Hindlimb muscle (tissue), 1 donor: ENCODE measurements around the gene GMCL1. TPM values are rescaled to one million over a fixed set of nuclear protein-coding genes. Genes with fewer than 3 reads are reported as not detected.
"Not testable (repeated sequence)": the region's sequence is repeated elsewhere in the genome, so short reads cannot be mapped to it uniquely, and the experiment has no call there.

ENCODE experiments used
- DNase-seq: peaks from one replicate; pipeline ENCODE4 v3.0.0-alpha.2; 2013
- polyA plus RNA-seq: library from polyadenylated mRNA; unstranded; fragments of 120-200 nt; gene quantifications from one replicate; pipeline ENCODE4 v1.2.1, GENCODE V29; 2013; ENCODE audit not compliant: insufficient read length

GMCL1 gene
- polyA plus RNA-seq, 1 donor, result 10.6 TPM

- DNase-seq, result no peak
Measured at GRCh38 chr2:69810550-69810949, 18.9 kb upstream of the GMCL1 start.

GRCh38 chr2:69811018-69811417, 18.4 kb upstream of the GMCL1 start:
- DNase-seq, result no peak

GRCh38 chr2:69811591-69811990, 17.9 kb upstream of the GMCL1 start:
- no peak for DNase-seq

GRCh38 chr2:69815717-69816116, 13.7 kb upstream of the GMCL1 start:
- no peak for DNase-seq

GRCh38 chr2:69816923-69817542, 12.4 kb upstream of the GMCL1 start:
- peak; percentile 83 for DNase-seq

GRCh38 chr2:69817729-69818501, 11.5 kb upstream of the GMCL1 start:
- no peak for DNase-seq

- no peak for DNase-seq
Measured at GRCh38 chr2:69827796-69828540, 1.5 kb upstream of the GMCL1 start.

- DNase-seq, result no peak
Measured at GRCh38 chr2:69828938-69829255, 563 bp upstream of the GMCL1 start.

GRCh38 chr2:69830045-69830905, 815 bp downstream of the GMCL1 start:
- peak; percentile 26 for DNase-seq

GRCh38 chr2:69830906-69831241, 1.4 kb downstream of the GMCL1 start:
- not testable (repeated sequence) for DNase-seq

GRCh38 chr2:69831354-69831905, 2.0 kb downstream of the GMCL1 start:
- DNase-seq, result no peak

GRCh38 chr2:69833752-69834151, 4.3 kb downstream of the GMCL1 start:
- DNase-seq, result no peak

GRCh38 chr2:69835666-69836065, 6.2 kb downstream of the GMCL1 start:
- no peak for DNase-seq

GRCh38 chr2:69836316-69836715, 6.9 kb downstream of the GMCL1 start:
- DNase-seq, result no peak

- no peak for DNase-seq
Measured at GRCh38 chr2:69837533-69837932, 8.1 kb downstream of the GMCL1 start.

GRCh38 chr2:69843993-69844392, 14.5 kb downstream of the GMCL1 start:
- no peak for DNase-seq

- DNase-seq, result no peak
Measured at GRCh38 chr2:69844560-69844959, 15.1 kb downstream of the GMCL1 start.

GRCh38 chr2:69846182-69847067, 17.0 kb downstream of the GMCL1 start:
- DNase-seq, result no peak

- DNase-seq, result no peak
Measured at GRCh38 chr2:69847068-69847828, 17.8 kb downstream of the GMCL1 start.

GRCh38 chr2:69848186-69848790, 18.8 kb downstream of the GMCL1 start:
- DNase-seq, result no peak
